Measurements from ENCODE around the gene C11orf68.
"Not testable (repeated sequence)": the region's sequence is repeated elsewhere in the genome, so short reads cannot be mapped to it uniquely, and the experiment has no call there.

C11orf68 gene

DNA sequence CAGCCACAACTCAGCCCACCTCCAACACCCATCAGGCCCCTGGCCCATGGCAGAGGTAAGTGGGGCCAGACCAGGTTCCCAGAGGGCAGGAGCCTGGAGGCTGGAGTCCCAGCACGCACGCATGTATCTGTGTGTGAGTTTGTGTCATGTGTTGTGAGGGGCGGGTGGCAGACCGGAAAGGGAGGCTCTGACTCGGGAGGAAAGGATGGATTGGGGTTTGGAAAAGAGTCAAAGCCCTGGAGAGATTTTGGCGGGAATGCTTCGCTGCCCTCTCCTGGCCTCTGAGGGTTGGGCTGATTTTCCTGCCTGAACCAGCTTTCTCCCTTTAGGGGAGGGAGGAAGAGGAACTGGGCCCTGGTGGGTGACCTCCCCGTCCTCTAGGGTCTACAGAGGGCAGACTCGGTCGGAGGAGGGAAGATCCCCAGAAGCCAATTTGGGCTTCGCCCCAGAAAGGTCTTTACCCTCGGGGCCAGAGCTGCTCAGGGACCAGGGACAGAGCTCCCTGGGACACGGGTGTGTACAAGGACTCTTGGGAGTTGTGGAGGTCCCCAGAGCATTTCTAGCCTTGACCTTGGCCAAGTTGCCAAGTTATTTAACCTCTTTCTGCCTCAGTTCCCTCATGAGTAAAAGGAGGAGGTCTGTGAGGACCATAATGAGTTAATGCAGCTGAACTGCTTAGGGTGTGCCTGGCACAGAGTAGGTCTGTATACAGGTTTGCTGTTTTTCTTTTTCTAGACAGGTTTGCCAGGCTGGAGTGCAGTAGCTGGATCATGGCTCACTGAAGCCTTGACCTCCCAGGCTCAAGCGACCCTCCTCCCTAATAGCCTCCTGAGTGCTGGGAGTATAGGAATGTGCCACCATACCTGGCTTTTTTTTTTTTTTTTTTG lies 6.9 kb downstream of the C11orf68 start:
- DNase-seq: no peak

DNA sequence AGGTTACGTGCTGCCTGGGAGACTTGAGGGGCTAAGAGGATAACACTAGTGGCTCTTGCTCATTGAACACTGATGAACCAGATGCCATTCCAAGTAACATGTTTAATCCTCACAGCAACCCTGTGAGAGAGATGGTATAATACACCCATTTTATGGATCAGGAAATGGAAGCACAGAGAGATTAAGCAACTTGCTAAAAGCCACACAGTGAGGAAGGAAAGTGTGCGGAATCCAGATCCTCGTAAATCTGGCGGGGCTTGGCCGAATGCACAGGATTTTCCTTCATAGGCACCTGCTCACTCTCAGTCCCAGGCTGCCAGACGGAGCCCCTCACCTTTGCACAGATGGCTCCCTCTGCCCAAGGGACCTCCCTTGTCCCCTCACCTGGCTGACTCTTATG lies 11.0 kb downstream of the C11orf68 start:
- no peak for DNase-seq

GRCh38 chr11:65906602-65907001 lies 12.3 kb downstream of the C11orf68 start:
- DNase-seq: no peak

DNA sequence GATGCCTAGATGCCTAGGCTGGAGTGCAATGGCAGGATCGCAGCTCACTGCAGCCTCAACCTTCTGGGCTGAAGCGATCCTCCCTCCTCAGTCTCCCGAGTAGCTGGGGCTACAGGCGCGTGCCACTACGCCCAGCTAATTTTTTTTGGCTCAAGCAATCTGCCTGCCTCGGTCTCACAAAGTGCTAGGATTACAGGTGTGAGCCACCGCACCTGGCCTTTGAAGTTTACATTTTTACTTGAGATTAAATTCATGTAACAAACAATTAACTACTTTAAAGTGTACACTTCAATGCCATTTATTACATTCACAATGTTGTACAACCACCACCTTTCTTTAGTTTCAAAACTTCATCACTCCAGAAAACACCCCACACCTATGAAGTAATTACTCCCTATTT lies 15.1 kb downstream of the C11orf68 start:
- DNase-seq: no peak

- DNase-seq: no peak
These were observed 15.8 kb downstream of the C11orf68 start for GRCh38 chr11:65903068-65903481.

DNA sequence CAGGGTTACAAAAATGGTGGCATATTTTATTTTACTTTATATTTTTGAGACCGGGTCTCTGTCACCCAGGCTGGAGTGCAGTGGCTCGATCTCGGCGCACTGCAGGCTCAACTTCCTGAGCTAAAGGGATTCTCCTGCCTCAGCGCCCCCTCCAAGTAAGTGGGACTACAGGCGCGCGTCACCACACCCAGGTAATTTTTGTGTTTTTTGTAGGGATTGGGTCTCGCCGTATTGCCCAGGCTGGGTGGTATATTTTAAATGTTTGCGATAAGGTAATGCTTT lies 18.0 kb downstream of the C11orf68 start:
- DNase-seq: no peak

- no peak for DNase-seq
These were observed 18.6 kb downstream of the C11orf68 start, which contains the start of gene FOSL1 for GRCh38 chr11:65900125-65900898. Gene FOSL1, minus strand, starts transcription at chr11:65900388. Its CDS starts 49 bp downstream, at chr11:65900339.

DNA sequence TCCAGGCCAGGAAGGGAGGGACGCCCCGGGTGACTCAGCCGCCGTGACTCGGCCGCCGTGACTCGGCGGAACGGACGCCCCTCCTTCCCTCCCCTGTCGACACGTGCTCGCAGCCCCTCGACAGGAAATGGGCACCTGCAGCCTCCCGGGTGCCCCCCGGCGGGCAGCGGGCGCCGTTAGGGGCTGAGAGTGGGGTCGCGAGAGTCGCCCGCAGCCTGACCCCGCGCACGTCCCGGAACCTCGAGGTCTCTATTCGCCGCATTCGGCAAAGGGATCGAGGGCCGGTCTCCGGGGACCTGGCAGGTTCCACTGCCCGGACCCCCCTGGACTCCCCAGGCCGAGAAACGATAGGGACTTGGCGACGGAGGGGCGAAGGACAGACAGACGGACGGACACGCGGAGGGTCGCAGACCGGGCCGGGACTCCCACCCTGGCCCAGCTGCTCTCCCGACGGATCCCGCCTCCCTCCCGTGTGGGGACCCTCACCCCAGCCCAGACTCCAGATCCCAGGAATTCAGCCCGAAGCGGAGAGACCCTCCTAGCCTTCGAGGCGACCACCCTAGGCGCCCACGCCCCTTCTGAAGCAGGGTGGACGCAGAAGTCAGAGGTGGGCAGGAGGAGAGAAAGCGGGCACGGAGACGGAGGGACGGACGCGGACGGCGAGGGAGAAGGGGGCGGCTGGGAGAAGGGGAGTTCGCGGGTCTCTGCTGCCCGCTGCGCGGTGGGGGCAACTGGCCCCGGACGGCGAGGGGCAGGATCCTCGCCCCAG lies 19.3 kb downstream of the C11orf68 start:
- DNase-seq: no peak

GRCh38 chr11:65898656-65899355 lies 20.1 kb downstream of the C11orf68 start:
- no peak for DNase-seq

DNA sequence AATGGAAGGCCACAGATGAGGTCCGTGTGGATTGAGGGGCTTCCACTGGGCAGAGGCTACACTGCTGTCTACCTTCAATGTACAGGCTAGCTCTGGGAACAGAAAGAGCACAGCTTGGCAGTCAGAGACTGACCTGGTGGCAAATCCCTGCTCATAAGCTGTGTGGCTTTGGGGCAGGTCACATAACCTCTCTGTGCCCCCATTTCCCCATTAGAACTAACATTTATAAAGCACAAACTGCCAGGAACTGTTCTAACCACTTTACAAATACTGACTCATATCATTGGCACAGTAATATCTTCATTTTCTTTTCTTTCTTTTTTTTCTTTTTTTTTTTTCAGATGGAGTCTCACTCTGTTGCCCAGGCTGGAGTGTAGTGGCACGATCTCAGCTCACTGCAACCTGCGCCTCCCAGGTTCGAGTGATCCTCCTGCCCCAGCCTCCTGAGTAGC lies 21.8 kb downstream of the C11orf68 start:
- no peak for DNase-seq

DNA sequence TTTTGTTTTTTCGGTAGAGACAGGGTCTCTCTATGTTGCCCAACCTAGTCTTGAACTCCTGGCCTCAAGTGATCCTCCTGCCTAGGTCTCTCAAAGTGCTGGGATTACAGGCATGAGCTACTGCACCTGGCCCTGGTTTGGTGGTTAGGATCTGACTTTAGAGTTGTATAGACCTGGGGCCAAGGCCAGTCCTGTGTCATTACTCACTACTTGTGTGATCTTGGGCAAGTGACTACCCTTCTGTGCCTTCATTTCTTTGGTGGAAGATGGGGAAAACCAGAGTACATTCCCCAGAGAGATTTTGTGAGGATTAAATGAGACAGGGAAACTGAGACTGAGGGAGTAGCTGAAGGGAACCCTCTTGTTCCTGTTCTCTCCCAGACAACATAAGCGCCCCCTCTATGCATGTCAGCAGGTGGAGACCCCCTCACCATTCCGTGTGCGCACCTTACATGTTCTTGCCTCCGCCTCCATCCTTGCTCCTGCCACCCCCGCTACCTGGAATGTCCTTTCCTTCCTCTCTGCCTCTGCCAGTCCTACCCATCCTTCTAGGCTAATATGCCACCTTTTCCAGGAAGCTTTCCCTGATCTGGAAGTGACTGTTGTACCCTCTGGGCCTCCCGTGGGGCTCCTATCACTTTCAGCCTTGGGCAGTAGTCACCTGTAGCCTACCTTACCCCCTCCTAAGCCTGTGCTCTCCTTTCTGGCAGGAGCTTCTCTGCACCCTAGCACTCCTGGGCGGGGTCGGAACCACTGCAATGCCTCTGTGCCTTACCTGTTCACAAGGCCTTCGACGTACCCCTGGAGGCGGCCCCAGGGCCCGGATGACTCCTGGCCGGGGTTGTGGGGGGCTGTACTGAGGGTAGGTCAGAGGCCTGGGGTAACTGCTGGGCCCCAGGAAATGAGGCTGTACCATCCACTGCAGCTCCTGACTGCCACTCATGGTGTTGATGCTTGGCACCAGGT lies 22.5 kb downstream of the C11orf68 start:
- no peak for DNase-seq

DNA sequence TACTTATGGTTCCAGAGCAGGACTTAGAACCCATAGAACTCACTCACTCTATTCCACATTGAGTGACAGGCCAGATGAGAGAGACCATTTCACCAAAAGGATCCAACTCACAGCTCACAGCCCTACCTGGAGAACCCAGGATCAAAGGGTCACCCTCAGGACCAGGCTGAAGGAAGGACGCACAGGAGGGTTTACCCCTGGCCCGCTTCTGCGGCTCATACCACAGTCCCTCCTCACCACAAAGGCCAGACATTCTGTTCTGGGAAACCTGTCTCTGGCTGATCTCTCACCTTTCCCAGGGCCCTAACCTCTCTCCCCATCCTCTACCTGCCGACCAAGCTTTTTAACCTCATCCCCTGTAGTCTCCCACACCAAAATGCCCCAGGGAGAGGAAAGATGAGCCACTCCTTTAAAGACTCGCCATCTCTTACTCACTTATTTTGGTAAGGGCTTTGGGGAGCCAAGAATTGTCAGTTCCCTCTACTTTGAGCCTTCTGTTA lies 23.3 kb downstream of the C11orf68 start:
- DNase-seq: no peak

DNA sequence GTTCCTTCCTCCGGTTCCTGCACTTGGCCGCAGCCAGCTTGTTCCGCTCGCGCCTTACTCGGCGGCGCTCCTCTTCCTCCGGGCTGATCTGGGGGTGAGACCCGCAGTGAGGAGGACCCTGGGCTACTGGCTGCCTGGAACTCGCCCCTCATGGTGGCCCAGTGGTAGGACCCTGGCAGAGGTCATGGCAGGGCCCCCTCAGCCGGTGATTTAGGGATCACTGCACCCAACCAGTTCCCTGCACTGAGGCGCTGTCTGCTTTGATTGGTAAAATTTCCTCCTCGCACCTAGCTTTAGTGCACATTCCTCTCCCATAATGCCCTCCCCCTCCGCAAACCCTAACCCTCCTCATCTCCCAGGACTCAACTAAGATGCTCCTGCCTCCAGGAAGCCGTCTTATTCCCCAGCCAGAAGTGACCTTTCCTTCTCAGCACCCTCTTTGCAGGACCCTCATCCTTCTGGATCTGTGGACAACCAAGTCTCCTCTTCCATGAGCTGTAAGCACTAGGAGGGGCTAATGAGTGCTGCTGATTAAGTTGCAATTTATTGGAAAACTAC lies 24.7 kb downstream of the C11orf68 start:
- DNase-seq: no peak

GRCh38 chr11:65892661-65893317 lies 26.1 kb downstream of the C11orf68 start:
- no peak for DNase-seq

GRCh38 chr11:65892137-65892540 lies 26.7 kb downstream of the C11orf68 start:
- not testable (repeated sequence) for DNase-seq

- DNase-seq: no peak
These were observed 27.4 kb downstream of the C11orf68 start for GRCh38 chr11:65891219-65892136.

GRCh38 chr11:65890324-65891218 lies 28.3 kb downstream of the C11orf68 start, which contains the start of gene CCDC85B:
Gene CCDC85B, plus strand, starts transcription at chr11:65890673. Its CDS starts 111 bp downstream, at chr11:65890784.
- no peak for DNase-seq
